Liver (tissue), 9 donors: ENCODE results near the gene NFKB2. TPM values are rescaled to one million over a fixed set of nuclear protein-coding genes. Genes with fewer than 3 reads are reported as not detected.

Experiments
- DNase-seq: peaks from one replicate; pipeline ENCODE4 v3.0.0-alpha.2; 2017; ENCODE audit warnings: low spot score
- H3K27ac ChIP-seq, 2 donors: one replicate each; pipeline ENCODE4 v1.7.0; 2013; ENCODE audit warnings: inconsistent platforms in 2 of 2, low read length in 2 of 2, control low read depth in 1 of 2, low read depth in 1 of 2, mild to moderate bottlenecking in 1 of 2
- H3K27me3 ChIP-seq, 4 donors: one replicate each; pipeline versions ENCODE4 v1.6.1 to v1.7.0; 2013; ENCODE audit warnings: low read length in 3 of 4, inconsistent platforms in 1 of 4, mild to moderate bottlenecking in 1 of 4, moderate library complexity in 1 of 4; ENCODE audit not compliant: control insufficient read depth in 4 of 4, insufficient read depth in 4 of 4
- H3K36me3 ChIP-seq, 4 donors: one replicate each; pipeline versions ENCODE4 v1.6.1 to v1.7.0; 2013; ENCODE audit warnings: low read length in 3 of 4, mild to moderate bottlenecking in 3 of 4, low read depth in 1 of 4, moderate library complexity in 1 of 4; ENCODE audit not compliant: control insufficient read depth in 4 of 4, insufficient read depth in 3 of 4
- H3K4me1 ChIP-seq, 4 donors: one replicate each; pipeline versions ENCODE4 v1.6.1 to v1.7.0; 2013; ENCODE audit warnings: low read length in 3 of 4, mild to moderate bottlenecking in 3 of 4, moderate library complexity in 1 of 4; ENCODE audit not compliant: control insufficient read depth in 4 of 4, insufficient read depth in 4 of 4
- H3K4me3 ChIP-seq, 3 donors: one replicate each; pipeline versions ENCODE4 v1.6.1 to v1.7.0; 2013; ENCODE audit warnings: low read length in 3 of 3, control low read depth in 1 of 3, low read depth in 1 of 3, mild to moderate bottlenecking in 1 of 3
- H3K9ac ChIP-seq, 2 donors: one replicate each; pipeline ENCODE4 v1.7.0; 2013; ENCODE audit warnings: low read length in 2 of 2, mild to moderate bottlenecking in 2 of 2, moderate library complexity in 2 of 2, control low read depth in 1 of 2, low read depth in 1 of 2
- H3K9me3 ChIP-seq, 4 donors: one replicate each; pipeline versions ENCODE4 v1.6.1 to v1.7.0; 2013; ENCODE audit warnings: low read length in 3 of 4; ENCODE audit not compliant: control insufficient read depth in 4 of 4
- ATF3 ChIP-seq: IDR thresholded peaks from 2 replicates; pipeline ENCODE4 v1.6.1; 2016; ENCODE audit warnings: antibody characterized with exemption
- CTCF ChIP-seq: fragments of 150-350 bp; IDR thresholded peaks from 2 replicates; pipeline ENCODE4 v1.5.1; 2017; ENCODE audit warnings: improper control_type of control experiment, low read depth, low read length; ENCODE audit not compliant: missing input control
- EGR1 ChIP-seq, 2 donors: IDR thresholded peaks; 2 replicates each; pipeline ENCODE4 v1.6.1; 2016 to 2018; ENCODE audit warnings: antibody characterized with exemption in 2 of 2, low read depth in 2 of 2
- FOXA2 ChIP-seq: IDR thresholded peaks from 2 replicates; pipeline ENCODE4 v1.6.1; 2016; ENCODE audit warnings: antibody characterized with exemption
- HNF4G ChIP-seq: IDR thresholded peaks from 2 replicates; pipeline ENCODE4 v1.6.1; 2016; ENCODE audit warnings: antibody characterized with exemption
- JUND ChIP-seq, 2 donors: IDR thresholded peaks; 2 replicates each; pipeline ENCODE4 v1.6.1; 2016; ENCODE audit warnings: antibody characterized with exemption in 2 of 2
- MAX ChIP-seq: IDR thresholded peaks from 2 replicates; pipeline ENCODE4 v1.6.1; 2016; ENCODE audit warnings: antibody characterized with exemption
- RAD21 ChIP-seq, 2 donors: IDR thresholded peaks; 2 replicates each; pipeline ENCODE4 v1.6.1; 2016; ENCODE audit warnings: antibody characterized with exemption in 2 of 2, mild to moderate bottlenecking in 2 of 2
- REST ChIP-seq: IDR thresholded peaks from 2 replicates; pipeline ENCODE4 v1.6.1; 2016; ENCODE audit warnings: antibody characterized with exemption, mild to moderate bottlenecking
- RXRA ChIP-seq, 2 donors: IDR thresholded peaks; 2 replicates each; pipeline ENCODE4 v1.6.1; 2017 to 2018; ENCODE audit warnings: antibody characterized with exemption in 2 of 2, mild to moderate bottlenecking in 1 of 2
- TAF1 ChIP-seq: conservative IDR thresholded peaks from 2 replicates; pipeline ENCODE4 v1.6.1; 2016; ENCODE audit warnings: antibody characterized with exemption, mild to moderate bottlenecking
- ZBTB33 ChIP-seq: IDR thresholded peaks from 2 replicates; pipeline ENCODE4 v1.6.1; 2016; ENCODE audit warnings: antibody characterized with exemption
- WGBS: extraction: QIAGEN DNeasy Blood & Tissue Kit; methylation state at CpG from one replicate; pipeline ENCODE4 v1.1.7; 2013; 5-methylcytosine and 5-hydroxymethylcytosine counted together
- polyA plus RNA-seq, 2 donors: library from polyadenylated mRNA; stranded (reverse) in 1 of 2; unstranded in 1 of 2; fragments of 200-250 nt in 1 of 2; fragments of >200 nt in 1 of 2; fragmentation: Nextera tagmentation in 1 of 2; extraction: Ambion mirVana in 1 of 2; gene quantifications; one replicate each; pipeline versions ENCODE4 v1.2.1 to v1.2.3, GENCODE V29; 2013 to 2015
- total RNA-seq, 2 donors: library from RNA; depleted of rRNA; stranded (reverse); fragments of >200 nt; gene quantifications; one replicate each; pipeline ENCODE4 v1.2.3, GENCODE V29; 2014
- donor health status: healthy.
- donor health status: healthy.
- donor health status: healthy.
- donor health status: healthy.
- donor health status: healthy.

NFKB2 gene
- total and polyA plus RNA-seq, 4 donors: 1.8 to 8.5 (median 7.1) TPM

- Histone ChIP-seq H3K27me3 (no peaks in the 10 kb centered on the region), H3K9me3 (no peaks in the 10 kb centered on the region), H3K27ac (no peak overlapping the region), H3K4me3 (peak overlapping the region in 2 of 3 donors; percentile 14 to 52), H3K4me1 (peaks cover 0 to 25% (median 19%) of the 10 kb centered on the region in 4 donors), H3K36me3 (no peaks in the 10 kb centered on the region), H3K9ac (no peak overlapping the region)
- TF ChIP-seq FOXA2: no peak
- no peak for TF ChIP-seq CTCF
- no peak for TF ChIP-seq RXRA (IDR thresholded peaks at IDR 0.05)
- no peak for DNase-seq
- WGBS: 97% methylated on average over 3 of the region's 3 CpGs
Measured at GRCh38 chr10:102437515-102437914, 42.0 kb downstream of the NFKB2 start.

GRCh38 chr10:102438374-102438773, 42.9 kb downstream of the NFKB2 start:
- Histone ChIP-seq H3K4me3 (no peak overlapping the region), H3K27me3 (no peaks in the 10 kb centered on the region), H3K9me3 (no peaks in the 10 kb centered on the region), H3K27ac (no peak overlapping the region), H3K4me1 (peaks cover 0 to 23% (median 18%) of the 10 kb centered on the region in 4 donors), H3K36me3 (no peaks in the 10 kb centered on the region), H3K9ac (no peak overlapping the region)
- TF ChIP-seq REST (no peak), RAD21 (IDR thresholded peaks at IDR 0.05) (no peak), ATF3 (no peak), HNF4G (no peak), JUND (IDR thresholded peaks at IDR 0.05) (no peak), ZBTB33 (no peak), TAF1 (no peak), EGR1 (IDR thresholded peaks at IDR 0.05; ENCODE audit: low read depth in 2 of 2) (no peak), MAX (no peak)
- no peak for DNase-seq
- 94% methylated on average over 1 of the region's 1 CpG for WGBS
